ENCODE results near the gene HDAC9. TPM values are rescaled to one million over a fixed set of nuclear protein-coding genes. Genes with fewer than 3 reads are reported as not detected.

The HDAC9 gene
- total RNA-seq, 1 donor from 2014 or later = 52.7 TPM

GRCh38 chr7:18548534-18548933 is 53.0 kb downstream of the HDAC9 start:
- no peak overlapping the region for H3K4me3 ChIP-seq (ENCODE audit: low read length in 3 of 3)
- no peaks in the 10 kb centered on the region for H3K27me3 ChIP-seq (ENCODE audit: control insufficient read depth in 3 of 3, insufficient read depth in 3 of 3, low read length in 3 of 3)
- no peak overlapping the region for H3K9ac ChIP-seq (ENCODE audit: low read depth in 1 of 3, low read length in 3 of 3)
- no peaks in the 10 kb centered on the region for H3K9me3 ChIP-seq (ENCODE audit: control insufficient read depth in 3 of 3, low read length in 3 of 3)
- no peak overlapping the region for H3K27ac ChIP-seq (ENCODE audit: low read depth, low read length)
- peaks cover 0 to 5% (median 3%) of the 10 kb centered on the region in 3 donors for H3K4me1 ChIP-seq (ENCODE audit: control insufficient read depth in 3 of 3, insufficient read depth in 3 of 3, low read length in 3 of 3)
- H3K36me3 ChIP-seq (ENCODE audit: control insufficient read depth in 3 of 3, insufficient read depth in 3 of 3, low read length in 3 of 3) = no peaks in the 10 kb centered on the region

GRCh38 chr7:18550574-18550973 is 55.0 kb downstream of the HDAC9 start:
- Histone ChIP-seq H3K9ac (ENCODE audit: low read depth in 1 of 3, low read length in 3 of 3) (no peak overlapping the region), H3K4me3 (ENCODE audit: low read length in 3 of 3) (no peak overlapping the region), H3K4me1 (ENCODE audit: control insufficient read depth in 3 of 3, insufficient read depth in 3 of 3, low read length in 3 of 3) (peaks cover 0 to 5% (median 3%) of the 10 kb centered on the region in 3 donors), H3K27ac (ENCODE audit: low read depth, low read length) (no peak overlapping the region), H3K36me3 (ENCODE audit: control insufficient read depth in 3 of 3, insufficient read depth in 3 of 3, low read length in 3 of 3) (no peaks in the 10 kb centered on the region), H3K27me3 (ENCODE audit: control insufficient read depth in 3 of 3, insufficient read depth in 3 of 3, low read length in 3 of 3) (no peaks in the 10 kb centered on the region), H3K9me3 (ENCODE audit: control insufficient read depth in 3 of 3, low read length in 3 of 3) (no peaks in the 10 kb centered on the region)

- H3K27ac ChIP-seq (ENCODE audit: low read depth, low read length) = no peak overlapping the region
- H3K9me3 ChIP-seq (ENCODE audit: control insufficient read depth in 3 of 3, low read length in 3 of 3) = no peaks in the 10 kb centered on the region
- H3K9ac ChIP-seq (ENCODE audit: low read depth in 1 of 3, low read length in 3 of 3) = no peak overlapping the region
- H3K4me1 ChIP-seq (ENCODE audit: control insufficient read depth in 3 of 3, insufficient read depth in 3 of 3, low read length in 3 of 3) = peaks cover 0 to 3% (median 3%) of the 10 kb centered on the region in 3 donors
- H3K4me3 ChIP-seq (ENCODE audit: low read length in 3 of 3) = no peak overlapping the region
- H3K36me3 ChIP-seq (ENCODE audit: control insufficient read depth in 3 of 3, insufficient read depth in 3 of 3, low read length in 3 of 3) = no peaks in the 10 kb centered on the region
- no peaks in the 10 kb centered on the region for H3K27me3 ChIP-seq (ENCODE audit: control insufficient read depth in 3 of 3, insufficient read depth in 3 of 3, low read length in 3 of 3)
These were observed 56.9 kb downstream of the HDAC9 start for GRCh38 chr7:18552316-18552916.

GRCh38 chr7:18552943-18553604 is 57.5 kb downstream of the HDAC9 start:
- H3K9ac ChIP-seq (ENCODE audit: low read depth in 1 of 3, low read length in 3 of 3) = no peak overlapping the region
- no peaks in the 10 kb centered on the region for H3K27me3 ChIP-seq (ENCODE audit: control insufficient read depth in 3 of 3, insufficient read depth in 3 of 3, low read length in 3 of 3)
- peaks cover 0 to 3% (median 3%) of the 10 kb centered on the region in 3 donors for H3K4me1 ChIP-seq (ENCODE audit: control insufficient read depth in 3 of 3, insufficient read depth in 3 of 3, low read length in 3 of 3)
- no peaks in the 10 kb centered on the region for H3K36me3 ChIP-seq (ENCODE audit: control insufficient read depth in 3 of 3, insufficient read depth in 3 of 3, low read length in 3 of 3)
- H3K4me3 ChIP-seq (ENCODE audit: low read length in 3 of 3) = no peak overlapping the region
- H3K27ac ChIP-seq (ENCODE audit: low read depth, low read length) = no peak overlapping the region
- no peaks in the 10 kb centered on the region for H3K9me3 ChIP-seq (ENCODE audit: control insufficient read depth in 3 of 3, low read length in 3 of 3)

GRCh38 chr7:18553605-18554003 is 58.1 kb downstream of the HDAC9 start:
- H3K9me3 ChIP-seq (ENCODE audit: control insufficient read depth in 3 of 3, low read length in 3 of 3) = no peaks in the 10 kb centered on the region
- no peak overlapping the region for H3K27ac ChIP-seq (ENCODE audit: low read depth, low read length)
- H3K36me3 ChIP-seq (ENCODE audit: control insufficient read depth in 3 of 3, insufficient read depth in 3 of 3, low read length in 3 of 3) = no peaks in the 10 kb centered on the region
- no peaks in the 10 kb centered on the region for H3K27me3 ChIP-seq (ENCODE audit: control insufficient read depth in 3 of 3, insufficient read depth in 3 of 3, low read length in 3 of 3)
- H3K4me1 ChIP-seq (ENCODE audit: control insufficient read depth in 3 of 3, insufficient read depth in 3 of 3, low read length in 3 of 3) = peaks cover 0 to 3% (median 3%) of the 10 kb centered on the region in 3 donors
- H3K9ac ChIP-seq (ENCODE audit: low read depth in 1 of 3, low read length in 3 of 3) = no peak overlapping the region
- H3K4me3 ChIP-seq (ENCODE audit: low read length in 3 of 3) = no peak overlapping the region

- H3K4me3 ChIP-seq (ENCODE audit: low read length in 3 of 3) = no peak overlapping the region
- no peaks in the 10 kb centered on the region for H3K9me3 ChIP-seq (ENCODE audit: control insufficient read depth in 3 of 3, low read length in 3 of 3)
- H3K27me3 ChIP-seq (ENCODE audit: control insufficient read depth in 3 of 3, insufficient read depth in 3 of 3, low read length in 3 of 3) = no peaks in the 10 kb centered on the region
- H3K36me3 ChIP-seq (ENCODE audit: control insufficient read depth in 3 of 3, insufficient read depth in 3 of 3, low read length in 3 of 3) = no peaks in the 10 kb centered on the region
- no peak overlapping the region for H3K27ac ChIP-seq (ENCODE audit: low read depth, low read length)
- peaks cover 0 to 9% (median 3%) of the 10 kb centered on the region in 3 donors for H3K4me1 ChIP-seq (ENCODE audit: control insufficient read depth in 3 of 3, insufficient read depth in 3 of 3, low read length in 3 of 3)
- no peak overlapping the region for H3K9ac ChIP-seq (ENCODE audit: low read depth in 1 of 3, low read length in 3 of 3)
These were observed 59.6 kb downstream of the HDAC9 start for GRCh38 chr7:18555120-18555519.

- H3K4me1 ChIP-seq (ENCODE audit: control insufficient read depth in 3 of 3, insufficient read depth in 3 of 3, low read length in 3 of 3) = peaks cover 0 to 15% (median 3%) of the 10 kb centered on the region in 3 donors
- H3K36me3 ChIP-seq (ENCODE audit: control insufficient read depth in 3 of 3, insufficient read depth in 3 of 3, low read length in 3 of 3) = no peaks in the 10 kb centered on the region
- H3K9ac ChIP-seq (ENCODE audit: low read depth in 1 of 3, low read length in 3 of 3) = no peak overlapping the region
- no peak overlapping the region for H3K27ac ChIP-seq (ENCODE audit: low read depth, low read length)
- no peak overlapping the region for H3K4me3 ChIP-seq (ENCODE audit: low read length in 3 of 3)
- no peaks in the 10 kb centered on the region for H3K9me3 ChIP-seq (ENCODE audit: control insufficient read depth in 3 of 3, low read length in 3 of 3)
- no peaks in the 10 kb centered on the region for H3K27me3 ChIP-seq (ENCODE audit: control insufficient read depth in 3 of 3, insufficient read depth in 3 of 3, low read length in 3 of 3)
These were observed 60.4 kb downstream of the HDAC9 start for GRCh38 chr7:18555968-18556367.

GRCh38 chr7:18558503-18558902 is 63.0 kb downstream of the HDAC9 start:
- no peak overlapping the region for H3K9ac ChIP-seq (ENCODE audit: low read depth in 1 of 3, low read length in 3 of 3)
- peaks cover 0 to 12% (median 0%) of the 10 kb centered on the region in 3 donors for H3K4me1 ChIP-seq (ENCODE audit: control insufficient read depth in 3 of 3, insufficient read depth in 3 of 3, low read length in 3 of 3)
- H3K4me3 ChIP-seq (ENCODE audit: low read length in 3 of 3) = no peak overlapping the region
- no peaks in the 10 kb centered on the region for H3K27me3 ChIP-seq (ENCODE audit: control insufficient read depth in 3 of 3, insufficient read depth in 3 of 3, low read length in 3 of 3)
- no peaks in the 10 kb centered on the region for H3K9me3 ChIP-seq (ENCODE audit: control insufficient read depth in 3 of 3, low read length in 3 of 3)
- H3K36me3 ChIP-seq (ENCODE audit: control insufficient read depth in 3 of 3, insufficient read depth in 3 of 3, low read length in 3 of 3) = no peaks in the 10 kb centered on the region
- no peak overlapping the region for H3K27ac ChIP-seq (ENCODE audit: low read depth, low read length)

GRCh38 chr7:18558910-18559309 is 63.4 kb downstream of the HDAC9 start:
- Histone ChIP-seq H3K36me3 (ENCODE audit: control insufficient read depth in 3 of 3, insufficient read depth in 3 of 3, low read length in 3 of 3) (no peaks in the 10 kb centered on the region), H3K27me3 (ENCODE audit: control insufficient read depth in 3 of 3, insufficient read depth in 3 of 3, low read length in 3 of 3) (no peaks in the 10 kb centered on the region), H3K9ac (ENCODE audit: low read depth in 1 of 3, low read length in 3 of 3) (no peak overlapping the region), H3K9me3 (ENCODE audit: control insufficient read depth in 3 of 3, low read length in 3 of 3) (no peaks in the 10 kb centered on the region), H3K4me1 (ENCODE audit: control insufficient read depth in 3 of 3, insufficient read depth in 3 of 3, low read length in 3 of 3) (peaks cover 0 to 12% (median 0%) of the 10 kb centered on the region in 3 donors), H3K27ac (ENCODE audit: low read depth, low read length) (no peak overlapping the region), H3K4me3 (ENCODE audit: low read length in 3 of 3) (no peak overlapping the region)

GRCh38 chr7:18559756-18560155 is 64.2 kb downstream of the HDAC9 start:
- Histone ChIP-seq H3K4me1 (ENCODE audit: control insufficient read depth in 3 of 3, insufficient read depth in 3 of 3, low read length in 3 of 3) (peaks cover 0 to 12% (median 0%) of the 10 kb centered on the region in 3 donors), H3K9ac (ENCODE audit: low read depth in 1 of 3, low read length in 3 of 3) (no peak overlapping the region), H3K27ac (ENCODE audit: low read depth, low read length) (no peak overlapping the region), H3K4me3 (ENCODE audit: low read length in 3 of 3) (no peak overlapping the region), H3K9me3 (ENCODE audit: control insufficient read depth in 3 of 3, low read length in 3 of 3) (no peaks in the 10 kb centered on the region), H3K36me3 (ENCODE audit: control insufficient read depth in 3 of 3, insufficient read depth in 3 of 3, low read length in 3 of 3) (no peaks in the 10 kb centered on the region), H3K27me3 (ENCODE audit: control insufficient read depth in 3 of 3, insufficient read depth in 3 of 3, low read length in 3 of 3) (no peaks in the 10 kb centered on the region)

Measured in skeletal muscle tissue (tissue), 4 donors.